Endothelial cell of hepatic sinusoid (primary cell): ENCODE data around the gene PDGFC.
"Not testable (repeated sequence)": the region's sequence is repeated elsewhere in the genome, so short reads cannot be mapped to it uniquely, and the experiment has no call there.

Experiments
- in situ Hi-C: cut with HindIII; loops from 2 replicates; pipeline ENCODE4 v1.10.0; 2017; ENCODE audit warnings: low sequenced_read_pairs

The PDGFC gene

GRCh38 chr4:156915221-156915620 lies 56.4 kb downstream of the PDGFC start:
- in situ Hi-C loops, result no loop called here

GRCh38 chr4:156913234-156913633 lies 58.4 kb downstream of the PDGFC start:
- in situ Hi-C loops, result no loop called here

GRCh38 chr4:156909010-156909409 lies 62.6 kb downstream of the PDGFC start:
- in situ Hi-C loops, result no loop called here

GRCh38 chr4:156906325-156906724 lies 65.3 kb downstream of the PDGFC start:
- in situ Hi-C loops, result no loop called here

GRCh38 chr4:156901871-156902270 lies 69.7 kb downstream of the PDGFC start:
- in situ Hi-C loops, result no loop called here

- in situ Hi-C loops, result no loop called here
Measured at GRCh38 chr4:156898373-156899117, 73.1 kb downstream of the PDGFC start.

DNA sequence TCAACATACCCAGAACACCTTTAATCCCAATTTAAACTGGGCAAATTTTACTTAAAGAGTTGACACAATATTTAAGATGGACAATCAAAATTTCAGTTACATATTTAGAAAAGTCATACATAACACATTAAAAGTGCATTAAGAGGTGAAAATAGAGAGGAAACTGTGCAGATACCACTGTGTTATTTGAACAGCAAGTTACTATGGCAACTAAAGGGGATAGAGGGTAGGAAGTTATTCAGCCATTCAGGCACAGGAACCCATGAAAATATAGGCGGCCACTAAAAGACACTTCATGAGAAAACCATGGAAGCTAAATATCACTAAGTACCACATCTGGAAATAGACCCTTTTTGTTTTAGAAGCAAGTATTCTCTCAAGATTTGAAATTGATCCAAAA lies 75.1 kb downstream of the PDGFC start:
- in situ Hi-C loops, result no loop called here

- in situ Hi-C loops, result no loop called here
Measured at GRCh38 chr4:156894234-156894633, 77.4 kb downstream of the PDGFC start.

DNA sequence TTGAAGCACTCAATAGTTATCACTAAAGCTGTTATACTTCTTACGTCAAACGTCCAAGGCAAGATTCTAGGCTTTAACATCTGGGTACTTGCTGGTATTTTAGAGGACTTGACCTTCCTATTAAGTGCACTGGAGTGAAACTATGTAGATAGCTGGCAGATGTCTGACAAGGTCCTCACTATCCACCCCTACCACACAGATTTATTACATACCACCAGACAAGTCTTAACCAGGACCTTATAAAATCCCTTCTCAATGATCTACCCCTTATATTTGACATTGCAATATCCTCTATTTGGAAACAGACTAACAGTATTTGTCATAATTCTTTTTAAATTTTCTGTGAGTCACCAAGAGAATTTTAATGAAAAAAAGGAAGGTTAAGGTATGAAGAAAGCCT lies 78.8 kb downstream of the PDGFC start:
- in situ Hi-C loops, result no loop called here

DNA sequence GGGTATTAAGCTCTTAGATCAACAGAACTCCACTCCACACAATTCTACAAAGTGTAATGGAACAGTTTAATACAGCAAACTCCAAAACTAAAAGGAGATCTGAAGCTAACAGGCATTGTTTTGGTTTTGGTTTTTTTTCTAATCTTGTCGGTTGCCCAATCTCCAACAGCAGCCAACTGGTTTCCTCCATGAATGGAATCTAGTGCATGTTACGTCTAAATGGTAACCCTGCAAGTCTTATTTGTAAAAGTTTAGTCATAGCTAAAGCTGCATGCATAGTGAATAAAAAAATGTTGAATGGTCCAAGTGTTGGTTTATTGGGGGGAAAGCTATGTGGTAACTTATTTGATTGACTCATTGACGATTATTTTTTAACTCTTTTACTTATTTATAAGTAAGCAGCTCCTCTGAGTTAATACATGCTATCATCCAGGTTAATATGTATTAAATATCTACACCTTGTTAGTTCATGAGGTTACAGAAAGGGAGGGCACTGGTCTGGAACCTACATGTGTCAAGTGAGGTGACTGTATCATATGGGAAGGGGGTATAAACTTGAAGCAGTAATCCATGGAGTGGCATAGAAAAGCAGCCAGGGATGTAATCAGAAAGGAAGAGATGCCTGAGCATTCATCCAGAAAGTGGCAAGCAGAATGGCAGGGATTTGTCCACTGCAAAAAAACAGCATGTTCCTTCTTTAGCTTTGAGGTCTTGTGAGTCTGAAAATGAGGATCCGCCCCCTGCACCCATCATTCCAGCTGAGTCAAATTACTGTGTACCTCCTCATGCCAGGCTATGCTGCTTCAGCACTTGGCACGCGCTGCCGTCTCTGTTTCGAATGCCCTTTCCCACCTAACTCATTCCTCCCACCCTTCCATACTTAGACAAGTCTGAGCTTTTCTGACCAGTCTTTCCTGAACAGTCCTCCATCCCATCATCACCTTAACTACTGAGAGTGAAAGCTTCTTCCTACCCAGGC lies 81.7 kb downstream of the PDGFC start:
- in situ Hi-C loops, result no loop called here

DNA sequence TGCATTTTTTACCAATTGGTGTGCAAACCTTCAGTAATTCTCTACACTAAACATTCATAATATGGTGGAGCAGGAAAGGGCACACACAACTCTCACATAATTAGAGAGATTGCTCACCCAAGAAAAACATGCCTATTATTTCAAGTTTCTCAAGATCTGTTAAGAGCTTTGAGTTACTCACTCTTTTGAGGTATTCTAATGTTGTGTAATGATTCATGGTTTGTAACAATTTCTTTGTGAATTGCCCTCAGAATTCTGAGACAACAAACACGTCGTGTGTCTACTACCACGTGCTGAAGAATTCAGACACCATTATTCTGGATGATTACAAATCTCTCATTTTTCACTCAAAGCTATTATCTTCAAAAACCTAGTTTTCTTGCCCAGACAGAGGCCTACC lies 82.8 kb downstream of the PDGFC start:
- in situ Hi-C loops, result no loop called here

DNA sequence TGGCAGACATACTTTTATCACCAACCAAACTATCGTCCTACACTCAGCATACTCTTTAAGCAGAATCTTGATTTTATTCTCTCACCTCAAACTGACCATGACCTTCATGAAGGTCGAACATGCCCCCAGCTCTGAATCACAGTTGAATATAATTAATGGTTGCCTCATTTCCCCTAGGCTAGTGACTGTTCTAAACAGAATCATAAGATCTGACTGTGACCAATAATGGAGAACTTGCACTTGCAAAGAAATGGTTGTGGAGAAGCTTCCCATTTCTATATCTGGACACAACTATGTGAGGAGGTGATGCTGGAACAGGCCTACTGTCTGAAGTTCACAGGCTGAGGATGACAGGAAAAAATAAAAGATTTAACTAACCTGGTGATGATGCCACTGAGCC lies 85.1 kb downstream of the PDGFC start:
- in situ Hi-C loops, result no loop called here

DNA sequence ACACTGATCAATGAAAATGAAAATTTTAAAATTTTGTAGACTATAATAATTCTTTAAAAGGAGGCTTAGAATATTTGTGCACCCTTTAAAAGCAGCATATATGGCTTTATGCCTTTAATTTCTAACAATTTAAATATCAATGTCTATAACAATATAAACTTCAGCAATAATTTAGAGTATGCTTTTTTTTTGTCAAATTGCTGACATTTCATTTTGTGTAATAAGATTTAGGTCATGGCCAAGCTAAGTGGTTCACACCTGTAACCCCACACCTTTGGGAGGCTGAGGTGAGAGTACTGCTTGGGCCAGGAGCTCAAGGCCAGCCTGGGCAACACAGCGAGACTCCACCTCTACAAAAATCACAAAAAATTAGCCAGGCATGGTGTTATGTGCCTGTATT lies 86.2 kb downstream of the PDGFC start:
- in situ Hi-C loops, result no loop called here

DNA sequence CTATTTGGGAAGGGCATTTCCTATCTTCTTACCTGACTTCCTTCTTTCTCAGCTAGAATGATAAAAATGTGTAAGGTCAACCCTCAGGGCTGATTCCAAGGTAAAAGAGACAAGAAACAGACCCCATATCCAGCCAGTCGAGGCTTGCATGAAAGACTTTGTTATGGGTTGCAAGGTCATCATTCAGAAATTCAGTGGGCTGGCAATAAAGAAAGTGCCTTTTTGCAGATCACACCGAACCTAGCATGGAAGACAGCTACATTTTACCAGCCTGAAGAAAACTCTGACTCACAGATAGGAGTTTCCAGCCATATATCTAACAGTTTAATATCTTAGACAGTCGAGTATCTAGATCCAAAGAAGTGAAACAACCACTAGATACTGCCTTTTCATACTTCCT lies 87.4 kb downstream of the PDGFC start:
- in situ Hi-C loops, result no loop called here

DNA sequence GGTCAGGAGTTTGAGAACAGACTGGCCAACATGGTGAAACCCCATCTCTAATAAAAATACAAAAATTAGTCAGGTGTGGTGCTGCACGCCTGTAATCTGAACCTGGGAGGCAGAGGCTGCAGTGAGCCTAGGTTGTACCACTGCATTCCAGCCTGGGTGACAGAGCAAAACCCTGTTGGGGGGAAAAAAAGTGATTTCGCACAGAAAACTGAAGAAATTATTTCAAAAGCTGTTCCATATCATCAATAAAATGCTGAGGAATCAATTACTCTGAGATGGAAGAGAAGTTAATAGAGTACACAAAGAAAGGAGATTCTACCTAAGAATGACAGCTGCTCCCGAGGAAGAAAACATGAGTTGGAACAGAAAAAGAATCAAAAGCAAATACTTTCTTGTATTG lies 95.9 kb downstream of the PDGFC start:
- in situ Hi-C loops, result no loop called here

- in situ Hi-C loops, result no loop called here
Measured at GRCh38 chr4:156875055-156875454, 96.5 kb downstream of the PDGFC start.

- in situ Hi-C loops, result no loop called here
Measured at GRCh38 chr4:156873799-156874198, 97.8 kb downstream of the PDGFC start.

GRCh38 chr4:156870861-156871260 lies 100.7 kb downstream of the PDGFC start:
- in situ Hi-C loops, result no loop called here

DNA sequence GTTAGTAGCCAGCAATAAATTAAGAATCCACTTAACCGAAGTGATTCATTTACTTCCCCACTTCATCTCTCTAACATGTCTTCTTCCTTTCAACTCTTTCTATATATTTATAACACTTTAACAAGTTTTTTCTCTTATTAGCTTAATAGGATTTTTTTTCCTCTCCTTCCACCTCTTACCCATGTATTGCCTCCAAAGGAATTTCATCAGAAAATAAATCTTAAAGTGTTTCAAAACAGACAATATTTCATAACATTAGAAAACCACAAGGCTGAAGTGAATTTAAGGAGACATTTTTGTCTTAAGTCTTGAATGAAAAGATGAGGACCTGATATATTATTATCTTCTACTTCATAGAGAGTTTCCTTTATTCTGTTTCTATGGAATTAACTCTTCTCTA lies 101.5 kb downstream of the PDGFC start:
- in situ Hi-C loops, result no loop called here

- in situ Hi-C loops, result not testable (repeated sequence)
Measured at GRCh38 chr4:156866088-156866487, 105.5 kb downstream of the PDGFC start.

- in situ Hi-C loops, result no loop called here
Measured at GRCh38 chr4:156865451-156865850, 106.1 kb downstream of the PDGFC start.

DNA sequence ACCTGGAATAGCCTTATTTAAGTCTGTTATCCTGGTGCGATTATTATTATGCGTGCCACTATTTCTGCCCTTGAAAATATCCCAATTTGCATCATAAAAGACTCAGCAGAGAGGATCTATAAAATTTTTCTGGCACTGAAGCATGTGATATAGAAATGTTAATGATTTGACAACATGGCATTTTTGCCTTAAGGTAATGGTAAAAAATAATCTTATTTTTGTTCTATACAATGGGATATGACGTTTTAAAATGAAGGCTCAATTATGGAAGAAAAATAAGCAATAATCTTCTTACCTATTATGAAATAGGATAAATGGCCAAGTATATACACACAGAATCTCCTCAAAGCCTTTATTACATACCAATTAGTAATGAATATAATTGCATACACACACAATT lies 113.5 kb downstream of the PDGFC start:
- in situ Hi-C loops, result no loop called here
